ENCODE measurements around the gene CASZ1. TPM values are rescaled to one million over a fixed set of nuclear protein-coding genes. Genes with fewer than 3 reads are reported as not detected.

The CASZ1 gene
- total RNA-seq, 1 donor from 2014 or later = 11.8 TPM

GRCh38 chr1:10773376-10773775 is 23.1 kb downstream of the CASZ1 start:
- DNase-seq (ENCODE audit: low read depth) = no peak
- no peak for TF ChIP-seq CTCF (conservative IDR thresholded peaks at IDR 0.05; ENCODE audit: low read depth, low read length)

GRCh38 chr1:10772711-10773110 is 23.7 kb downstream of the CASZ1 start:
- DNase-seq (ENCODE audit: low read depth) = no peak
- no peak for TF ChIP-seq CTCF (conservative IDR thresholded peaks at IDR 0.05; ENCODE audit: low read depth, low read length)
- H3K4me3 ChIP-seq (ENCODE audit: low read depth, low read length) = no peak overlapping the region

More at GRCh38 chr1:10773376-10773775, 23.1 kb downstream of the CASZ1 start:
- no peak overlapping the region for H3K4me3 ChIP-seq (ENCODE audit: low read depth, low read length)

GRCh38 chr1:10771789-10772188 is 24.7 kb downstream of the CASZ1 start:
- H3K4me3 ChIP-seq (ENCODE audit: low read depth, low read length) = no peak overlapping the region
- no peak for TF ChIP-seq CTCF (conservative IDR thresholded peaks at IDR 0.05; ENCODE audit: low read depth, low read length)
- DNase-seq (ENCODE audit: low read depth) = no peak

- TF ChIP-seq CTCF (conservative IDR thresholded peaks at IDR 0.05; ENCODE audit: low read depth, low read length) = no peak
- H3K4me3 ChIP-seq (ENCODE audit: low read depth, low read length) = no peak overlapping the region
- DNase-seq (ENCODE audit: low read depth) = no peak
Measured at GRCh38 chr1:10768552-10768951, 27.9 kb downstream of the CASZ1 start.

GRCh38 chr1:10767282-10767681 is 29.2 kb downstream of the CASZ1 start:
- no peak for TF ChIP-seq CTCF (conservative IDR thresholded peaks at IDR 0.05; ENCODE audit: low read depth, low read length)
- DNase-seq (ENCODE audit: low read depth) = no peak
- H3K4me3 ChIP-seq (ENCODE audit: low read depth, low read length) = no peak overlapping the region

GRCh38 chr1:10765734-10766478 is 30.5 kb downstream of the CASZ1 start:
- DNase-seq (ENCODE audit: low read depth) = no peak
- H3K4me3 ChIP-seq (ENCODE audit: low read depth, low read length) = no peak overlapping the region
- TF ChIP-seq CTCF (conservative IDR thresholded peaks at IDR 0.05; ENCODE audit: low read depth, low read length) = no peak

GRCh38 chr1:10765304-10765703 is 31.1 kb downstream of the CASZ1 start:
- no peak overlapping the region for H3K4me3 ChIP-seq (ENCODE audit: low read depth, low read length)
- no peak for DNase-seq (ENCODE audit: low read depth)
- TF ChIP-seq CTCF (conservative IDR thresholded peaks at IDR 0.05; ENCODE audit: low read depth, low read length) = no peak

Measured in epithelial cell of proximal tubule (primary cell).